GM21723 (cell line): ENCODE measurements around the gene S100A6.
"Not testable (repeated sequence)": the region's sequence is repeated elsewhere in the genome, so short reads cannot be mapped to it uniquely, and the experiment has no call there.

Source experiments
- ATAC-seq: cut with Tn5 transposase; IDR thresholded peaks from one replicate; pipeline ENCODE4 v1.9.1; 2021; ENCODE audit warnings: mild to moderate bottlenecking, moderate library complexity; ENCODE audit not compliant: unreplicated experiment

The S100A6 gene

GRCh38 chr1:153532769-153533599 is 2.8 kb downstream of the S100A6 start:
- no peak for ATAC-seq

- ATAC-seq = no peak
Observed at GRCh38 chr1:153532181-153532580, 3.6 kb downstream of the S100A6 start.

- ATAC-seq = no peak
Observed at GRCh38 chr1:153531638-153532037, 4.2 kb downstream of the S100A6 start.

GRCh38 chr1:153527683-153528040 is 8.1 kb downstream of the S100A6 start:
- ATAC-seq = no peak

GRCh38 chr1:153527023-153527682 is 8.6 kb downstream of the S100A6 start:
- ATAC-seq = no peak

GRCh38 chr1:153526132-153526543 is 9.7 kb downstream of the S100A6 start:
- no peak for ATAC-seq

- ATAC-seq = no peak
Observed at GRCh38 chr1:153525088-153525728, 10.6 kb downstream of the S100A6 start.

- ATAC-seq = not testable (repeated sequence)
Observed at GRCh38 chr1:153522353-153523048, 13.3 kb downstream of the S100A6 start.

GRCh38 chr1:153521808-153522207 is 14.0 kb downstream of the S100A6 start:
- not testable (repeated sequence) for ATAC-seq

- no peak for ATAC-seq
Observed at GRCh38 chr1:153520818-153521476, 14.8 kb downstream of the S100A6 start.

GRCh38 chr1:153520137-153520691 is 15.6 kb downstream of the S100A6 start:
- ATAC-seq = not testable (repeated sequence)

GRCh38 chr1:153519242-153519641 is 16.5 kb downstream of the S100A6 start:
- no peak for ATAC-seq

- no peak for ATAC-seq
Observed at GRCh38 chr1:153515504-153516394, 20.0 kb downstream of the S100A6 start.

- ATAC-seq = no peak
Observed at GRCh38 chr1:153513666-153514065, 22.1 kb downstream of the S100A6 start.

GRCh38 chr1:153513023-153513422 is 22.8 kb downstream of the S100A6 start:
- no peak for ATAC-seq

- ATAC-seq = no peak
Observed at GRCh38 chr1:153510984-153511410, 24.8 kb downstream of the S100A6 start.

GRCh38 chr1:153509729-153510354 is 25.9 kb downstream of the S100A6 start:
- no peak for ATAC-seq

- ATAC-seq = no peak
Observed at GRCh38 chr1:153509036-153509435, 26.8 kb downstream of the S100A6 start.
